ENCODE measurements around the gene TBX1.

GRCh38 chr22:19816372-19817119 is 56.0 kb downstream of the TBX1 start:
- TF ChIP-seq CTCF (IDR thresholded peaks at IDR 0.05; ENCODE audit: low read depth, low read length) (no peak), POLR2A (IDR thresholded peaks at IDR 0.05; ENCODE audit: extremely low read depth, insufficient read length) (no peak)

Measured in NB4 (cell line).